T-helper 2 cell treated with Interferon-gamma antibody and Interleukin-4, amounts not matched to agents 5 μg/mL and 100 μg/mL, for 36 hours (primary cell): ENCODE results near the gene NELFA.

Source experiments
- DNase-seq: peaks from one replicate; pipeline ENCODE4 v3.0.0; 2021; ENCODE audit warnings: low spot score
- H3K27ac Mint-ChIP-seq: one replicate; pipeline ENCODE4 v1.8.0; 2021; ENCODE audit warnings: mild to moderate bottlenecking, mixed read lengths
- H3K27me3 Mint-ChIP-seq: one replicate; pipeline ENCODE4 v1.8.0; 2021; ENCODE audit warnings: low read depth, mixed read lengths
- H3K36me3 Mint-ChIP-seq: one replicate; pipeline ENCODE4 v1.8.0; 2021; ENCODE audit warnings: low read depth, mixed read lengths
- H3K4me1 Mint-ChIP-seq: one replicate; pipeline ENCODE4 v1.8.0; 2021; ENCODE audit warnings: low read depth, mixed read lengths
- H3K4me3 Mint-ChIP-seq: one replicate; pipeline ENCODE4 v1.8.0; 2022; ENCODE audit warnings: mild to moderate bottlenecking, moderate library complexity, mixed read lengths
- H3K9me3 Mint-ChIP-seq: one replicate; pipeline ENCODE4 v1.8.0; 2021; ENCODE audit warnings: mixed read lengths

The NELFA gene

DNA sequence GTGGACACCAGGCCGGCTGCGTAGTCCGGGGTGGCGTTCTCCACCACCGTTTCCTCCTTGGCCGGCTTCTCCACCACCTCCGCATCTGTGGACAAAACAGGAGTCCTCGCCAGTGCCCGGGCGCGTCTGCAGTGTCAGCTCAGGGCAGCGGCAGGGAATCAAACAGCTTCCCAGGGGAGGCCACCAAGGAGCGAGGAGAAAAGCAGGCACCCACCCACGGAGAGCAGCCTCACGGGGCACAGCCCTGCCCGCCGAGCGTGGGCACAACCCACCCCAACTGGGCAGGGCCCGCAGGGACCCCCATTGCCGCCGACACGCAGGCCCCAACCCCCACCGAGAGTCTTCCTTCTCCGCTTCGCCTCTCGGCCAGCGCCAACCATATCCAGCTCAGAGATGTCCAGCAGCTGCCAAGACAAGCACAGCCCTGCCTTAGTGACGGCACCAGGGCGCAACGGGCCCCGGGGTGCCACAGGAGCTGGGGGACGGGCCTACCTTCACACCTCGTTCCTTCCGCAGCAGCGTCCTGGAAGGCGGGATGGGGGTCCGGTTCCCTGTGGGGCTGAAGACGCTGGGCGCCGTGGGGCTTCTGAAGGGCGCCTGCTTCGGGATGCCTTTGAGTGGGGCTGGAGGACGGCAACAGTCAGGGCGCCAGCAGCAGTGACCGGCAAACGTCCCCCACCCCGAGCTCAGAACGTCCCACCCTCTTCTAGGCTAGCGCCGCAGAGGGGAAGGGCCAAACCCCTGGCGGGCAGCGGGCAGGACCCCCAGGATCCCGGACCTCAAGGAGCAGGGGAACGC, 22.8 kb downstream of the NELFA start:
- H3K27ac Mint-ChIP-seq = no peak overlapping the region
- no peaks in the 10 kb centered on the region for H3K27me3 Mint-ChIP-seq
- no peak for DNase-seq
- H3K4me1 Mint-ChIP-seq = no peaks in the 10 kb centered on the region
- no peaks in the 10 kb centered on the region for H3K9me3 Mint-ChIP-seq
- H3K4me3 Mint-ChIP-seq = no peak overlapping the region
- peaks cover 21% of the 10 kb centered on the region for H3K36me3 Mint-ChIP-seq

DNA sequence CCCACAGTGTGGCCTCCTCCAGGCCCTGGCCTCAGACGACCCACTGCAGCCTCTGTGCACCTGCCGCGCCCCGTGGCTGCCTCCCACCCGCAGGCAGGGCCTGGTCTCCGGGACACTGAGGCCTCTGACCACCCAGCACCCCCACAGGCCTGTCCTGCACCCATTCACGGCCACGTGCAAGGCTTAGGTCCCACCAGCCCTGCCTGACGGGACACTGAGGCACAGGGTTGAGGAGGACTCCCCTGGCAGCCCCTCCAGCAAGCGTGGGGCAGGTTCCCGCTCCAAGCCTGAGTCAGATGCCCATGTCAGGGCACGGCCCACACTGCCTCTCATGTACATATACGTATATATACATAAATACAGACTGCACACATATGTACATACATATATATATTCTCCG, 23.5 kb downstream of the NELFA start:
- peaks cover 2% of the 10 kb centered on the region for H3K4me1 Mint-ChIP-seq
- DNase-seq = no peak
- H3K36me3 Mint-ChIP-seq = peaks cover 22% of the 10 kb centered on the region
- H3K27me3 Mint-ChIP-seq = no peaks in the 10 kb centered on the region
- H3K27ac Mint-ChIP-seq = no peak overlapping the region
- H3K4me3 Mint-ChIP-seq = no peak overlapping the region
- H3K9me3 Mint-ChIP-seq = no peaks in the 10 kb centered on the region

DNA sequence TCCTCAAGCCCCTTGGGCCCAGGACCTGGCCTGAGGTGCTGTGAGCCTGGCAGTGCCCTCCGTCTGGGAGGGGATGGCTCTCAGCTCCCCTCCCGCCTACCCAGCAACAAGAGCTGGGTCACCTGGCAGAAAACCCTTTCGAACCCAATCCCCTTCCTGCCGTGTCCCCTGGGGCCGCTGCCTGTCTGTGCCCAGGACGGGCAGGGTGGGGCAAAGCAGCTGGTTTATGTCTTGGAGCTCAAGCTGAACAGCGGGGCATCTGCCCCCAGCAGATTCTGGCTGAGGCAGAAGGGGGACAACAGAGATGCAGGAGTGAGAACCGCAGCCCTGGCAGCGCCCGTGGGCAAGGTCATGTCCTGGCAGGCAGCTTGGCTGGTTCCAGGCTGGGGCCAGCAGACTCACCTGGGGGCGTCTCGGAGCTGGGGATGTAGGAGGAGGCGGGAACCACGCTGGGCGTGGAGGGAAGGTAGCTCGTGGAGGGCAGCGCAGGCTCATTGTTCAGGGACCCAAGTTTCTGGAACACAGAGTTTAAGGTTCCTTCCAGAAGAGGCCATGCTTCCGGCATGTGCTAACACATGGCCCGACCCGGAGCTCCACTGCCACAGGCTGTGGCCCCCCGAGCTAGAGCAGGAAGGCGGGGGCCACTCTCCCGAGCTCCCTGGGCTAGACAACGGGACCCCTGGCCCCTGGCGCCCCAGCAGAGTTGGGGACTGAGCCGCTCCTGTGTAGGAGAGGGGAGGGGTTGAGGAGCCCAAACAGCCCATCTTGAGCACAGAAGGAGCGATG, 24.2 kb downstream of the NELFA start:
- peaks cover 2% of the 10 kb centered on the region for H3K4me1 Mint-ChIP-seq
- peaks cover 24% of the 10 kb centered on the region for H3K36me3 Mint-ChIP-seq
- no peak for DNase-seq
- no peak overlapping the region for H3K4me3 Mint-ChIP-seq
- no peaks in the 10 kb centered on the region for H3K9me3 Mint-ChIP-seq
- H3K27me3 Mint-ChIP-seq = no peaks in the 10 kb centered on the region
- H3K27ac Mint-ChIP-seq = no peak overlapping the region

DNA sequence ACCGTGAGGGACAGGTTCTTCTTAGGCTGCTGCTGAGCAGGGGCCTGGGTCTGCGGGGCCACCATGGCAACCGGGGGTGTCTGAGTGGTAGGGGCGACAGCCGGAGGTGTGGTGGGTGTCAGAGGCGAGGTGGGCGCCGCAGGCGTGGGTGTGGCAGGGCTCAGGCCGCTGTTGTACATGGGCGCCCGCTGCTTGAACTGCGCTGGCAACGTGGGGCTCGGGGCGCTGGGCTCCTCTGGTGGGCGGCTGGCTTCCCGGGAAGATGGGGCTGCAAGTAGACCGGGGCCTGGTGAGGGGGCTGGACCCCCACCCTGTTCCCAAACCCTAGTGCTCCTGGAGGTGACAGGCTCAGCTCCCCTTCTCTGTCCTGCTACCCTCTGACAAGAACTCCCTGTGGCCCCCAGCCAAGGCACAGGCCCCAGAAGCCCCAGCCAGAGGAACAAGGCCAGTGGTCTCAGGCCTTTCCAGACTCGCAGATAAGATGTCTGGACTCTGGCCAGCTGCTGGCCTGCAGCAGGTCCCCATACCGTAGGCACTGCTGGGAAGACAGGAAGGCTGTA, 24.8 kb downstream of the NELFA start:
- peaks cover 2% of the 10 kb centered on the region for H3K4me1 Mint-ChIP-seq
- H3K27ac Mint-ChIP-seq = no peak overlapping the region
- H3K27me3 Mint-ChIP-seq = no peaks in the 10 kb centered on the region
- H3K9me3 Mint-ChIP-seq = no peaks in the 10 kb centered on the region
- DNase-seq = no peak
- peaks cover 31% of the 10 kb centered on the region for H3K36me3 Mint-ChIP-seq
- no peak overlapping the region for H3K4me3 Mint-ChIP-seq

DNA sequence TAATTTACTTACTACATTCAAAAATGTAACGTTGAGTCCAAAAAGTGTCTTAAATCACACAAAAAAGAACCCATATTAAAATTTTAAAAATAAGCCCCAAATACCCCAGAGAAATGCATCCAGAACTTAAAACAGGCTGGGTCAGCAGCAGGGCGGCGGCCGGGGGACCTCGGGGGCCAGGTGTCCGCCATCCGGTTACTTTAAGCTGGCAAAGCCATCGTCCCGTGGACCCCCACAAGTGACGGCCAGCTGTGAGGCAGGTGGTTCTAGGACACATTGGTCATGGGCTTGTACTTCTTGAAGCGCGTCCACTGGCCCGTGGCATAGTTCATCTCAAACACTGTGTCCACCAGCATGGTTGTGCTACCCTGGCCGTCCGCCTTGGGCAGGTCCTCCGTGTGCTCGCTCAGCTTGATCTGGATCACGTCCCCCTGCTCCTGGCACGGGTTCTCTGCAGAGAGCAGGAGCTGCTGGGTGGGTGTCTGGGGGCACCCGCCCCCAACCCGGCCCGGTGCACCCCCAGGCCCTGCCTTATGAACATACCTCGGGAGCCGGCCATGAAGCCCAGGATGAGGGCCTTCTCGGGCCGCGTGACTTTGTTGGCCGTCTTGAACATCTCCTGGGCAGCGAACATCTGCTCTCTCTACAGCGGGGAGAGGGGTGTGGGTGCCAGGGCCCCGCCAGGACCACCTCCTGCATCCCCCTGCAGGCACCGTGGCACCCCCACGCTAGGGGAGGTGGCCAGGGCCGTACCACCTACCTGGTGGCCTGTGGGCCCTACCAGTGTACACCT, 25.5 kb downstream of the NELFA start:
- Mint-ChIP-seq H3K4me1 (peaks cover 2% of the 10 kb centered on the region), H3K9me3 (no peaks in the 10 kb centered on the region), H3K36me3 (peaks cover 30% of the 10 kb centered on the region), H3K27me3 (no peaks in the 10 kb centered on the region), H3K4me3 (no peak overlapping the region), H3K27ac (no peak overlapping the region)
- no peak for DNase-seq

DNA sequence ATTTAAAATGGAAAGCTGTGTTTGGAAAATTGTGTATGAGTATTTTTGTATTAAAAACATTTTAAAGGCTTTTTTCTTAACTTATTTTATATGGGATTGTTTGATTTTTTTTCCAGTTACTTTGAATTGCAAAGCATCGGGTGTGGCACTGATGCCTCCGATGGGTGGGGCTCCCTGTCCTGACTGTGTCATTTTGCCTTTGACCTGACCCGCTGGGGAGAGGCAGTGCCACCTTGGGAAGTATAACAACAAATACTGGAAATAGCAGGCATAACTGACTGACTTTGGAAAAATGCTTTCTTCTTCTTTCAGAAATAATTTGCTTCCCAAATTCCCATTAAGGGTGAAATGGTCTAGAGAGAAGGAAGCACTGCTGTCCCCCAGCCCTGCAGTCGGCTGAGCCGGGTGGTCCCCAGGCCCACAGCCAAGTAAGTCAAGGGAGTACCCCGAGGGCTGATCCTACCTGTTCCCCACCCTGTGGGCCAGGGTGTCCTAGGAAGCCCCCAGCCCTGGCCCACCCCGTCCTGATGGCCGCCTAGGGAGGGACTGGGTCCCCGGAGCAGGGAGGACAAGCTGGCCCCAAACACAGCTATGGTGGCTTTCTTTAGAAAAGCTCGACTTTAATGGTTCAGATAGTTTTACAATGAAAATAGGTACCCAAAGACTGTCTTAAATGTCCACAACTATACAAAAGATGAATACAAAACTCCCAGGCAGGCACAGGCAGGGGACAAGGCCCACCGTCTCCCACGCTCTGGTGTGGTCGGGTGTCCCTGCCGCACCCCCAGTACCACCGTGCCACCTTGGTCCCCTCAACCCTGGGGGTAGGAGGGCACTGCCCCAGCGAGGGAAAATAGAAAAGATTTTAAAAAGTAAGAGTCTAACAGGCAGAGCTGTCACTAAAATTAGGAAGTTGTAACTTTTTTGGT, 26.4 kb downstream of the NELFA start:
- H3K27me3 Mint-ChIP-seq = no peaks in the 10 kb centered on the region
- H3K4me1 Mint-ChIP-seq = peaks cover 2% of the 10 kb centered on the region
- H3K36me3 Mint-ChIP-seq = peaks cover 30% of the 10 kb centered on the region
- DNase-seq = no peak
- H3K27ac Mint-ChIP-seq = no peak overlapping the region
- no peak overlapping the region for H3K4me3 Mint-ChIP-seq
- no peaks in the 10 kb centered on the region for H3K9me3 Mint-ChIP-seq

DNA sequence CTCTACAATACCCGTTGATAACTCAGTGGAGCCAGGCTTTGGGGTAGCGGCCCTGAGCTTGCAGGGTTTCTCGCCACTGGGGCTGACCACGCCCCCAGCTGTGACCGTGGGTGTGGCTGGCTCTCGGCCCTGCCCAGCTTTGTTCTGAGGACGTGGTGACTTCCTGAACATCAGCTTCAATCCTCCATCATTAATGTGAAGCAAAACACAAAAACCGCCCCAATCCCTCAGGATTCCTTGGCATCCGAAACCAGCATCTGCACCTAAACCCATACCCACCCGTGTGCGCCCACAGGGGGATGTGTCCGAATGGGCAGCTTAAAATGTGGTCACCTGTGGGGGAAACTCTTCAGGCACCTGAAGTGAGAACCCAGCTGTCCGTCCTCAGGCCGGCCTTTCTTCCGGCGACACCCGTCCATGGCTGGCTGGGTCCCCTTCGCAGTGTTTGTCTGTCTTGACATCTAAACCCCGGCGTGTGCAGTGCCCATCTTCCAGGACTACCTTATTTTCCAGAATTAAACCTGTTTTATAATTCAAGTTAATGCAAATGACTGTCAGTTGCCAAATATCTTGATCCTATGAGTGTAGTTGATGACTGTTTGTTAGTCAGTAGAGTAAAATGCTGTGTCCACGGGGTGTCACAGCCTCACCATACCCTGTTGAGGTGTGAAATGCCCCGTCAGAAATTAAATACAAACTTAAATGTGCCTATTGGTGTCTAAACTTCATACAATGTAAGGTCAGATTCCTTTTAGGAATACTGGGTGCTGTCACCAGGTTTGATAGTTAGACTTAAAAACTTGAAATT, 27.3 kb downstream of the NELFA start:
- Mint-ChIP-seq H3K27me3 (no peaks in the 10 kb centered on the region), H3K4me1 (peaks cover 2% of the 10 kb centered on the region), H3K4me3 (no peak overlapping the region), H3K36me3 (peaks cover 36% of the 10 kb centered on the region), H3K9me3 (no peaks in the 10 kb centered on the region), H3K27ac (peak overlapping the region; percentile 15)
- no peak for DNase-seq

DNA sequence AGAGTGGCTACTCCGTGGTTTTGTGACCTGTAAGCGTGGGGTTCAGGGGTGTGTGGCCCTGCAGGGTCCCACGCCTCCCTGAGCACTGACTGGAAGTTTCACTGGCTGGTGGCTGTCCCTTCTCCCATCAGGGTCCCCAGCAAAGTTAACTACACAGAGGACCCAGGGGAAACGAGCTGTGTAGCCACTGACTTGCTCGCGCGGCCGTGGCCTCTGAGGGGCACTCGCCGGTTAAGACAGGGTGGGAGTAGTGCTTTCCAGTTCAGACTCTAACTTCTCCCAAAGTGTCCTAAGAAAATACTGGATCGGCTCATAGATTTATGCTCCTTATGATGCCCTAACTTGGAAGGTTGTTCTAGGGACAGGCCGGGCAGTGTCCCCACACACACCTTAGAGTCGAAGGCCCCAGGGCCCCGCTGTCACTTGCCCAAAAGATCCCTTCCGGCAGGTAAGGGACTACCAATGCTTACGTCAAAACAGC, 28.2 kb downstream of the NELFA start:
- Mint-ChIP-seq H3K36me3 (peaks cover 43% of the 10 kb centered on the region), H3K4me3 (no peak overlapping the region), H3K9me3 (no peaks in the 10 kb centered on the region), H3K27me3 (no peaks in the 10 kb centered on the region), H3K4me1 (peaks cover 2% of the 10 kb centered on the region), H3K27ac (no peak overlapping the region)
- DNase-seq = no peak

DNA sequence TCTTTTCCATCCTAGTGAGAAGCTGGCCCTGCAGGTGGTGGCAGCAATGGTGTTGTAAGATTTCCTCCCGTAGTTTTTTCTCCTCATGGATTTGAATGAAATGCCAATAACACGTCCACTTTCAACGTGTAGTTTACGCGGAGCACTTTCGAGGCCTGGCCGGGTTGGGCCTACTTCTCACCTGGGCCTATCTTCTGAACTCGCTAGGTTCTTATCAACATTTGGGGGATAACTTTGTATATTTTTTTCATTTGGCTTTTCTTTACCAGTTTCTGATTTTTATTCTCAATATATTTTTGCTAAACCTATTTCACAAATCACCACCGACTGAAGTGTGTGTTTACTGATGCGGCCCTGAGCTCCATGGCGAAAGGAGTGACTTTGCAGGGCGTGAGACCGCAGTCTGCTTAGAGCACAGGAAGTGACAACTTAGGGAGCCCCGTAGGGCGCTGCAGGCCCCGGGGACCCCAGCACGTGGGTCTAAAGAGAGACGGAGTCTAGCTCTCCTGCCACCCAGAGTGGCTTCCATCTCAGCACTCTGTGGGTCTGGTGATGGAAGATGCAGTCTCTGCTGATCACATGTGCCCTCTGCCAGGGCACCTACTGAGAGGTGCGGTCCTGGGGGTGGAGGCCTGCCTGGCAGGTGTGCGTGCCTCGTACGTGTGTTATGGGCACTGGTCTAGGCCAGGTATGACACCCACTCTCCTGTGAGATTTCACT, 29.1 kb downstream of the NELFA start:
- H3K9me3 Mint-ChIP-seq = no peaks in the 10 kb centered on the region
- no peak for DNase-seq
- H3K4me1 Mint-ChIP-seq = peaks cover 2% of the 10 kb centered on the region
- no peak overlapping the region for H3K27ac Mint-ChIP-seq
- no peaks in the 10 kb centered on the region for H3K27me3 Mint-ChIP-seq
- H3K4me3 Mint-ChIP-seq = no peak overlapping the region
- peaks cover 52% of the 10 kb centered on the region for H3K36me3 Mint-ChIP-seq

DNA sequence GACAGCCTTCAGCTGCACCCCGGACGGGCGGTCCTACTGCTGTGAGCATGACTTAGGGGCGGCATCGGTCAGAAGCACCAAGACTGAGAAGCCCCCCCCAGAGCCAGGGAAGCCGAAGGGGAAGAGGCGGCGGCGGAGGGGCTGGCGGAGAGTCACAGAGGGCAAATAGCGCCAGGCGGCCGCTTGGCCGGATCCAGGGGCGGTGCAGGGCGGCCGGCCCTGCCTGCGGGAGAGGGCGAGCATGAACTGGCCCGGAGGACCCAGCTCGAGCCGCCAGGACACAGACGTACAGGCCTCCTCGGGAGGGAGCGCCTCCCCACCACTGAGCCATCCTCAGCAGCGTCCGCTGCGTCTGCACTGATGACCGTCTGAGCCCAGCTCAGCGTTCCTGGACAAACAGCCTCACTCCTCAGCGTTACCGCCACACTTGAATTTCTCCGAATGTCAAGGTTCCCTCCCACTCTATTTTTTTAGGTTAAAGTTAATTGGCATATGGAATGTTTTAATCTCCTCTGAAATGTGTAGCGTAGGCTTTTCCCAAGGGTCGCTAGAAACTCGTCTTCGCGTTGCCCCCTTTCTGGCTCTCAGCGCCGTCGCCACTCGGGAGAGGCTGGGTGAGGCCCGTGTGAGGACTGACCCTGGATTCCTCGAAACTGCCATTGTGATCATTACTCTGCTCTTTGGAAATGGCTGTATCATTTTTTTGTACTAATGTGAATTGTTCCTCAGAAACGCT, 29.9 kb downstream of the NELFA start:
- Mint-ChIP-seq H3K27me3 (no peaks in the 10 kb centered on the region), H3K36me3 (peaks cover 59% of the 10 kb centered on the region), H3K27ac (peak overlapping the region; percentile 34), H3K4me1 (peaks cover 2% of the 10 kb centered on the region), H3K4me3 (no peak overlapping the region), H3K9me3 (no peaks in the 10 kb centered on the region)
- no peak for DNase-seq

DNA sequence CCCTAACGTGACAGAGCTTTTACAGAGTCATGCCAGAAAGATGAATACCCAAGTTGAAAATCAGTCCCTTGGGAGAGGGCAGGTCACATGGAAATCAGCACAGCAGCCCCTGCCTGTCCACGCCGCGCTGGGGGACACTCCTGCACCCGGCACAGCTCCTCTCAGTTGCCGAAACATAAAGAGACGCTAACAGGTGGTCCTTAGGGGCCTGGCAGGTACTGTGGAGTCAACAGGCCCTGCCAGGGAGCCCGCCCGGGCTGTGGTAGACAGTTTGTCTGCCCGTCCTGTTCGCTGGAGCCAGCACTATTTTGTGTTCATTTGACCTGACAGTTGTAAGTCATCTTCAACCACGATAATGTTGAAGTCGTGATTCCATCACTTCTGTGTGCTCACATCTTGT, 30.5 kb downstream of the NELFA start:
- Mint-ChIP-seq H3K4me1 (peaks cover 2% of the 10 kb centered on the region), H3K4me3 (no peak overlapping the region), H3K27ac (no peak overlapping the region), H3K36me3 (peaks cover 64% of the 10 kb centered on the region), H3K9me3 (no peaks in the 10 kb centered on the region), H3K27me3 (no peaks in the 10 kb centered on the region)
- no peak for DNase-seq
